ENCODE measurements around the gene SNX17. TPM values are rescaled to one million over a fixed set of nuclear protein-coding genes. Genes with fewer than 3 reads are reported as not detected.
"Not testable (repeated sequence)": the region's sequence is repeated elsewhere in the genome, so short reads cannot be mapped to it uniquely, and the experiment has no call there.

SNX17 gene
- total RNA-seq, 1 donor from 2014 or later: 81.2 TPM

- Mint-ChIP-seq H3K36me3 (ENCODE audit: insufficient read depth) (peaks cover 3% of the 10 kb centered on the region), H3K27ac (no peak overlapping the region), H3K27me3 (no peaks in the 10 kb centered on the region), H3K4me3 (ENCODE audit: low read depth) (no peak overlapping the region), H3K9me3 (ENCODE audit: low read depth) (no peaks in the 10 kb centered on the region), H3K4me1 (ENCODE audit: low read depth) (peaks cover 8% of the 10 kb centered on the region)
- DNase-seq (ENCODE audit: low spot score, unreplicated experiment): no peak
- no peak for TF ChIP-seq CTCF (IDR thresholded peaks at IDR 0.05; ENCODE audit: unreplicated experiment)
These were observed 20.2 kb upstream of the SNX17 start for GRCh38 chr2:27350106-27350693.

- Mint-ChIP-seq H3K27ac (peak overlapping the region; percentile 41), H3K27me3 (no peaks in the 10 kb centered on the region), H3K36me3 (ENCODE audit: insufficient read depth) (peaks cover 3% of the 10 kb centered on the region)
These were observed 18.4 kb upstream of the SNX17 start for GRCh38 chr2:27351802-27352598.

GRCh38 chr2:27353386-27353761, 17.0 kb upstream of the SNX17 start:
- peaks cover 18% of the 10 kb centered on the region for H3K4me1 Mint-ChIP-seq (ENCODE audit: low read depth)
- H3K9me3 Mint-ChIP-seq (ENCODE audit: low read depth); DNase-seq (ENCODE audit: low spot score, unreplicated experiment); H3K4me3 Mint-ChIP-seq (ENCODE audit: low read depth); H3K36me3 Mint-ChIP-seq (ENCODE audit: insufficient read depth); H3K27ac Mint-ChIP-seq; H3K27me3 Mint-ChIP-seq: not testable (repeated sequence)

More at GRCh38 chr2:27351802-27352598, 18.4 kb upstream of the SNX17 start:
- no peak for DNase-seq (ENCODE audit: low spot score, unreplicated experiment)
- Mint-ChIP-seq H3K9me3 (ENCODE audit: low read depth) (no peaks in the 10 kb centered on the region), H3K4me1 (ENCODE audit: low read depth) (peaks cover 14% of the 10 kb centered on the region), H3K4me3 (ENCODE audit: low read depth) (no peak overlapping the region)
- TF ChIP-seq CTCF (IDR thresholded peaks at IDR 0.05; ENCODE audit: unreplicated experiment): no peak

GRCh38 chr2:27353762-27354596, 16.4 kb upstream of the SNX17 start:
- peaks cover 10% of the 10 kb centered on the region for H3K36me3 Mint-ChIP-seq (ENCODE audit: insufficient read depth)
- no peak for DNase-seq (ENCODE audit: low spot score, unreplicated experiment)
- H3K27me3 Mint-ChIP-seq: no peaks in the 10 kb centered on the region
- H3K4me3 Mint-ChIP-seq (ENCODE audit: low read depth): peak overlapping the region; percentile 52
- peak overlapping the region; percentile 2 for H3K27ac Mint-ChIP-seq
- peaks cover 18% of the 10 kb centered on the region for H3K4me1 Mint-ChIP-seq (ENCODE audit: low read depth)
- no peak for TF ChIP-seq CTCF (IDR thresholded peaks at IDR 0.05; ENCODE audit: unreplicated experiment)
- H3K9me3 Mint-ChIP-seq (ENCODE audit: low read depth): no peaks in the 10 kb centered on the region

- H3K36me3 Mint-ChIP-seq (ENCODE audit: insufficient read depth): peaks cover 10% of the 10 kb centered on the region
- H3K27ac Mint-ChIP-seq: peak overlapping the region; percentile 2
- no peaks in the 10 kb centered on the region for H3K9me3 Mint-ChIP-seq (ENCODE audit: low read depth)
- peaks cover 18% of the 10 kb centered on the region for H3K4me1 Mint-ChIP-seq (ENCODE audit: low read depth)
- H3K4me3 Mint-ChIP-seq (ENCODE audit: low read depth): peak overlapping the region; percentile 96
- DNase-seq (ENCODE audit: low spot score, unreplicated experiment): no peak
- TF ChIP-seq CTCF (IDR thresholded peaks at IDR 0.05; ENCODE audit: unreplicated experiment): no peak
- H3K27me3 Mint-ChIP-seq: no peaks in the 10 kb centered on the region
These were observed 15.9 kb upstream of the SNX17 start for GRCh38 chr2:27354597-27354927.

Measured in progenitor cell of endocrine pancreas (in vitro differentiated cells).